Activated T-helper 2 cell treated with anti-CD3 and anti-CD28 coated beads, Interferon-gamma antibody, Interleukin-2, Interleukin-4, amounts not matched to agents 10 μg/mL and 5 μg/mL and 100 μg/mL, durations not matched to agents 14 hours and 24 hours and 36 hours (primary cell): ENCODE measurements around the gene TMED10. TPM values are rescaled to one million over a fixed set of nuclear protein-coding genes. Genes with fewer than 3 reads are reported as not detected.

ENCODE experiments used
- DNase-seq: peaks from one replicate; pipeline ENCODE4 v3.0.0; 2021; ENCODE audit warnings: low spot score
- H3K27ac Mint-ChIP-seq: one replicate; pipeline ENCODE4 v1.8.0; 2021; ENCODE audit warnings: mixed read lengths
- H3K27me3 Mint-ChIP-seq: one replicate; pipeline ENCODE4 v1.8.0; 2021; ENCODE audit warnings: low read depth, mixed read lengths
- H3K36me3 Mint-ChIP-seq: one replicate; pipeline ENCODE4 v1.8.0; 2021; ENCODE audit warnings: low read depth, mixed read lengths
- H3K4me1 Mint-ChIP-seq: one replicate; pipeline ENCODE4 v1.8.0; 2021; ENCODE audit warnings: low read depth, mixed read lengths
- H3K4me3 Mint-ChIP-seq: one replicate; pipeline ENCODE4 v1.8.0; 2021; ENCODE audit warnings: low read depth, mild to moderate bottlenecking, moderate library complexity, mixed read lengths
- H3K9me3 Mint-ChIP-seq: one replicate; pipeline ENCODE4 v1.8.0; 2021; ENCODE audit warnings: mixed read lengths
- intact Hi-C: fragments of 100-400 bp; cut with micrococcal nuclease; formaldehyde crosslinking; loops from one replicate; pipeline ENCODE4 v1.15.1; 2023
- total RNA-seq: library from RNA; stranded (reverse); gene quantifications from 2 replicates; pipeline ENCODE4 v1.2.3, GENCODE V29; 2022

Gene TMED10
- total RNA-seq, 1 donor from 2014 or later, result 231 TPM

DNA sequence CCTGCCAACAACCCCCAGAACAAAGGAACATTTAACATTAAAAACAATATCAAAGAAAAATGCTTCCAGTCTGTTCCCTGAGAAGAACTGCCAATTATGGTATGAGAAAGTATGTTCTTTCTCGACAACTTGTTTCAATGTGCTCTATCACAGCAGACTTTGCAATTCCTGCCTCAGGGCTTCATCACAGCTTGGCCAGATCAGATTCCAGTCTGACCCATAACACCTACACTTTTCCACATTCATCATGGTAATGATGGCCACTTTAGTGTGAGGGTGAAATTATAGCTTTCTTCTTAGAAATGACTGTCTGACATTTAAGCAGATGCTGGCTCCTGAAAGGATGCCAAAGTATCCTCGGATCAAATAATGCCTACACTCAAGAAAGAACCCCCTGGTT is 66.5 kb downstream of the TMED10 start:
- no peak for DNase-seq
- Mint-ChIP-seq H3K4me3 (no peak overlapping the region), H3K27me3 (no peaks in the 10 kb centered on the region), H3K9me3 (no peaks in the 10 kb centered on the region), H3K27ac (no peak overlapping the region), H3K36me3 (peaks cover 75% of the 10 kb centered on the region), H3K4me1 (peaks cover 13% of the 10 kb centered on the region)
- intact Hi-C loops, result no loop called here

DNA sequence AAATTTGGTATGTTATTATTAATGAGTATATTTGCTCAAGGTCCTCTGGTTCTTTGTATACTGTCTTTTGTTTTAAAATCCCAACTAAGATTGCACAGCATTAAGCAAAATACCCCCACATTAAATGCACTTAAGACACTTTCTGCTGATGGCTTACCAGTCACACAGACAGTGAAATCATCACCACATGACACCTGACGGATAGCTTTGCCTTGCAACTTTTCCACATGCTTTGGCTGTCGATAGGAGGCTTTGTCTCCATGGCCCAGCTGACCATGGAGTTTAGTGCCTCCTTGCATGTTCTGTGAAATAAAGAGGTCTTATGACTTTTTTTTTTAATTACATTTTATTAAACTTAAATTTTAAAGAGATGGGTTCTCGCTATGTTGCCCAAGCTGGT is 69.2 kb downstream of the TMED10 start:
- Mint-ChIP-seq H3K4me3 (no peak overlapping the region), H3K9me3 (no peaks in the 10 kb centered on the region), H3K4me1 (no peaks in the 10 kb centered on the region), H3K27ac (no peak overlapping the region), H3K36me3 (peaks cover 78% of the 10 kb centered on the region), H3K27me3 (no peaks in the 10 kb centered on the region)
- intact Hi-C loops, result no loop called here
- DNase-seq, result no peak

DNA sequence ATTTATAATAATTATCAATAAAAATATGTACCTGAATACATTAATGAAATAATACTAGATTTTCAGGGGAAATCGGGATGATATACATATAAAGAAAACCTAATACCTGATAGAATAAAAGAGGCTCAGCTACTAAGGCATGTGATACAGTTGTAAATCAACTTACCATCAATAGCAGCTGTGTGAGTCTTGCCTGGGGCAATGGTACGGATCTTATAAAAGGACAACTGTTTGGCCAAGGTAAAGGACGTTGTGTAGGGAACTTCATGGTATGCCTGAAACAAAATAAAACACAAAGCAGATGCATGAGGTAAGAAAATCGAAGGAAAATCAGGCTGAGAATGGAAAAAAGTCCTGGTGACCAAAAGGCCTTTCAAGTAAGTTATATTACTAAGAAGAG is 74.9 kb downstream of the TMED10 start:
- Mint-ChIP-seq H3K27ac (no peak overlapping the region), H3K36me3 (peaks cover 81% of the 10 kb centered on the region), H3K4me3 (no peak overlapping the region)

DNA sequence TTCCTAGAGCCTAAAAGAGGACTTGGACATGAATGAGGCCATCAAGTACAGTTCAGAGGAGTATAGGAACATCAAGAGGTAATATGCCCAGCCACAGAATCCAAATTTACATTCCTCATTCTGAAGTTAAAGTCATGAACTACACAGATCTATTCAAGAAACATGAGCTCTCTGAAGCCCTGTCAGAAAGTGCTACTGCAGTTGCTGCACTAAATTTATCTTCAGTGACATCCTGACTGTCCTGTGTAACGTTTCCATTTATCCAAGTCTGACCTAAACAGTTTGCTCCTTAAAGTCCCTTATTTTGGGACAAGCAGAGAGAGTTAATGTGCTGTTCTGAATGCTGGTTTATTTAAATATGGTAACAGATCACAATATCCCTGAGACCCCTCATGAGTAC is 77.7 kb downstream of the TMED10 start:
- DNase-seq, result no peak
- intact Hi-C loops, result no loop called here
- Mint-ChIP-seq H3K4me1 (no peaks in the 10 kb centered on the region), H3K27me3 (no peaks in the 10 kb centered on the region), H3K4me3 (no peak overlapping the region), H3K27ac (no peak overlapping the region), H3K9me3 (no peaks in the 10 kb centered on the region), H3K36me3 (peaks cover 76% of the 10 kb centered on the region)

More for the DNA sequence above, 74.9 kb downstream of the TMED10 start:
- no peak for DNase-seq
- intact Hi-C loops, result no loop called here
- Mint-ChIP-seq H3K9me3 (no peaks in the 10 kb centered on the region), H3K4me1 (no peaks in the 10 kb centered on the region), H3K27me3 (no peaks in the 10 kb centered on the region)

DNA sequence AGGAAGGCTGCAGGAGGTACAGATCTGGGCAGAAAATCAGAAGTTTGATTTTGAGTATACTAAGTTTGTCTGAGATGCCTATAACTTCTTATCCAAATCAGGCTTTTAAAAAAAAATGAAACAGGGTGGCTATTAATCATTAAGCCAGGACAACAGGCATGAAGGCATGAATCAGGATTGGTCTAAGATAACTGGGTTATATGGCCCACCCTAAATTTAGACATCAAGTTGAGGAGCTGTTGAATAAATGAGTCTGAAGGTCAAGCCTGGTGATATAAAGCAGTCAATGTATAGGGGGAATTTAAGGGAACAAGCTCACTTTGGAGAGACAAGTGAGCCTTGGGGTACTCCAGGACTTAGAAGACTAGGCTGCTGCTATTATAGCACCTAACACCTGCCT is 78.2 kb downstream of the TMED10 start:
- Mint-ChIP-seq H3K27ac (no peak overlapping the region), H3K9me3 (no peaks in the 10 kb centered on the region), H3K27me3 (no peaks in the 10 kb centered on the region), H3K36me3 (peaks cover 73% of the 10 kb centered on the region), H3K4me3 (no peak overlapping the region), H3K4me1 (no peaks in the 10 kb centered on the region)
- intact Hi-C loops, result no loop called here
- no peak for DNase-seq

DNA sequence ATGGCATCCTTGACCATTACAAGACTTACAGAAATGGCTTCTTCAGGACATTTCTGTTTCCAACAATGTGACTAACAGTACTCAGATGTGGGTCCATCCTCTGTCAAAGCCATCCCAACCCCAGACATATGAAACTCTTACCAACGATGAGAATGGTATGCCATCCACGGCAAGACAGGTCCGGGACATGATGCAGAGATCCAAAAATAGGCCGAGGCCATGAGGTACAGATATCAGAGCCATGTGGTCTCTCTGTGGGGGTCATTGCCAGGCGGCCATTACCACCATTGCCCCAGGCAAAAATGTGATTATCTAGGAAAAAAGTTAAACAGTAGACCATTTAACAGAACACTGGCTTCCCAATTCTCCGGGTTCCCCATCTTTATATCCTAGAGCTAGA is 79.5 kb downstream of the TMED10 start:
- Mint-ChIP-seq H3K4me3 (no peak overlapping the region), H3K27me3 (no peaks in the 10 kb centered on the region), H3K9me3 (no peaks in the 10 kb centered on the region), H3K36me3 (peaks cover 70% of the 10 kb centered on the region), H3K4me1 (no peaks in the 10 kb centered on the region), H3K27ac (no peak overlapping the region)
- intact Hi-C loops, result no loop called here
- no peak for DNase-seq

DNA sequence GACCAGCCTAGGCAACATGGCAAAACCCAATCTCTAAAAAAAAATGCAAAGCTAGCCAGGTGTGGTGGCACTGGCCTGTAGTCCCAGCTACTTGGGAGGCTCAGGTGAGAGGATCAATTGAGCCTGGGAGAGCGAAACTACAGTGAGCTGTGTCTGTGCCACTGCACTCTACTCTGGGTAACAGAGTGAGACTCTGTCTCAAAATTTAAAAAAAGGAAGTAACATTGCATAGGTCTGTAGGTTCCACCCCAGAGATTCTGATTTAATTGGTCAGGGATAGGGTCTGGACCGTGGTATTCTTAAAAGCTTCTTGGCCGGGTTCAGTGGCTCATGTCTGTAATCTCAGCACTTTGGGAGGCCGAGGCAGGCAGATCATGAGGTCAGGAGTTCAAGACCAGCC is 80.7 kb downstream of the TMED10 start:
- no peak for DNase-seq
- Mint-ChIP-seq H3K36me3 (peaks cover 67% of the 10 kb centered on the region), H3K4me1 (no peaks in the 10 kb centered on the region), H3K27me3 (no peaks in the 10 kb centered on the region), H3K27ac (no peak overlapping the region), H3K4me3 (no peak overlapping the region), H3K9me3 (no peaks in the 10 kb centered on the region)
- intact Hi-C loops, result no loop called here

DNA sequence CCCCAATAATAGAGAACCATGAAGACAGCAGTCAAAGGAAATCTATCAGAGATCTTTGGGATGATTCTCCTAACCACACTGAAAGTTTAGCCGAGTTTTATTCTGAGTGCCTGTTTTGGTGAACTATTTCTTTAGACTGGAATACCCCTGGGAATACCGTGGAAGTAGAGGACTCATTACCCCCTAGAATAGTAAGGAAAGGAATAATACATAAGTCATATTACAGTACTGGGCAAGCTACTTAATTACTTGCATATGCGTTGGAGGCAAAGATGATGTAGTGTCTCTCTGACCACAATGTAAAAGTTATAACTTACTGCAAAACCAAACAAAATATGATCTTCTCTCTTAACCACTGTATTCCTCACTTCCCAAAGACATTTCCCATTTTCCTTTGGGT is 81.5 kb downstream of the TMED10 start:
- H3K27ac Mint-ChIP-seq, result no peak overlapping the region
- no peaks in the 10 kb centered on the region for H3K4me1 Mint-ChIP-seq
- no peaks in the 10 kb centered on the region for H3K9me3 Mint-ChIP-seq
- intact Hi-C loops, result no loop called here
- no peaks in the 10 kb centered on the region for H3K27me3 Mint-ChIP-seq
- no peak for DNase-seq
- H3K4me3 Mint-ChIP-seq, result no peak overlapping the region
- H3K36me3 Mint-ChIP-seq, result peaks cover 66% of the 10 kb centered on the region

DNA sequence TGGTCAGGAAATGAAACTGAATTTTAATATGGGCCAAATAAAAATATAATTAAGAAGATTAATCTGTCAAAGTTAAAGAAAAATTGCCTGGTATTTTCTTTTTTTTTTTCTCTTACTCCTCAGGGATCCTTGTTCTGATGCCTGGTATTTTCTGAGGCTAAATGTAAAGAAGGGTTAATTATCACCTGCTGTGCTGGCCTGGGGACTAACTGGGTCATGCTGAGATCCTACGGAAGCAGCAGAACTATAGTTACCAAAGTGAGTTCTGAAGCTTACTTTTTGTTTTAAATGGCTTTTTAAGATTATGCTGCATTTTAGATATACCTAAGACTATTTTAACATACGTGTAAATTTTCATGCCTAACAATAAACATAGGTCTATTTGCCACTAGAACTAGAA is 83.7 kb downstream of the TMED10 start:
- no peak for DNase-seq
- intact Hi-C loops, result no loop called here
- H3K27ac Mint-ChIP-seq, result no peak overlapping the region

DNA sequence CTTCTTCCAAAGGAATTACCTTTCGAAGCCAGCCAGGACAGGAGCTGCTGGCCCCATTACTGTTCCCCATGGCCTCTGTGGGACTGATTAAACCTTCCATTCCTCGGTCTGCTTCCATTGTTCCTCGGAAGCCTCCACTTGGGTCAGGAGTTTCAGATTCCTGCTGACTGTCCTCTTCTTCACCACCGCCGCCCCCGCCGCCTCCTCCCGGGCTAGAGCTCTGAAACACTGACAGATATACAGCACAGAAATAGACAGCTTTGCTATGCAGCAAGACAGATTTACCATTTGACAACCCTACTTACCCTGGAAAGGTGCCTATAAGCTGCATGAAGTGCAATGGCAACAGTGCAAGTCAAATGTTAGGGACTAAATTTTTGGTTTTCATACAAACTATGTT is 85.2 kb downstream of the TMED10 start:
- no peaks in the 10 kb centered on the region for H3K9me3 Mint-ChIP-seq
- no peak overlapping the region for H3K4me3 Mint-ChIP-seq
- intact Hi-C loops, result no loop called here
- no peak for DNase-seq
- H3K27ac Mint-ChIP-seq, result no peak overlapping the region
- H3K27me3 Mint-ChIP-seq, result no peaks in the 10 kb centered on the region
- peaks cover 55% of the 10 kb centered on the region for H3K36me3 Mint-ChIP-seq
- no peaks in the 10 kb centered on the region for H3K4me1 Mint-ChIP-seq

More for the DNA sequence above, 83.7 kb downstream of the TMED10 start:
- H3K36me3 Mint-ChIP-seq, result peaks cover 55% of the 10 kb centered on the region
- no peaks in the 10 kb centered on the region for H3K9me3 Mint-ChIP-seq
- no peaks in the 10 kb centered on the region for H3K4me1 Mint-ChIP-seq
- H3K27me3 Mint-ChIP-seq, result no peaks in the 10 kb centered on the region
- no peak overlapping the region for H3K4me3 Mint-ChIP-seq

DNA sequence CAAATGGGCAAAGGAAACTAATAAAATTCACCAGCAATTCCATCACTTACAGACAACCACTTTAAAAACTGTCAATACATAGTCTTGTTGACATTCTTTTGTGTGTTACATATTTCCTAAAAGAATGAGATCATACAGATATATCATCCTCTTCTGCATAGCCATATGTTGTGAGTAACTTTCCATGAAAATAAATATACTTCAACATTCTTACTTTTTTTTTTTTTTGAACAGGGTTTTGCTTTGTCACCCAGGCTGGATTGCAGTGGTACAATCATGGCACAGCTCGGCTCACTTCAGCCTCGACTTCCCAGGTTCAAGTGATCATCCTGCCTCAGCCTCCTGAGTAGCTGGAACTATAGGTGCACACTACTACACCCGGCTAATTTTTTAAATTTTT is 86.1 kb downstream of the TMED10 start:
- no peak for DNase-seq
- no peaks in the 10 kb centered on the region for H3K27me3 Mint-ChIP-seq
- no peak overlapping the region for H3K4me3 Mint-ChIP-seq
- intact Hi-C loops, result no loop called here
- no peaks in the 10 kb centered on the region for H3K4me1 Mint-ChIP-seq
- no peak overlapping the region for H3K27ac Mint-ChIP-seq
- peaks cover 57% of the 10 kb centered on the region for H3K36me3 Mint-ChIP-seq
- no peaks in the 10 kb centered on the region for H3K9me3 Mint-ChIP-seq

DNA sequence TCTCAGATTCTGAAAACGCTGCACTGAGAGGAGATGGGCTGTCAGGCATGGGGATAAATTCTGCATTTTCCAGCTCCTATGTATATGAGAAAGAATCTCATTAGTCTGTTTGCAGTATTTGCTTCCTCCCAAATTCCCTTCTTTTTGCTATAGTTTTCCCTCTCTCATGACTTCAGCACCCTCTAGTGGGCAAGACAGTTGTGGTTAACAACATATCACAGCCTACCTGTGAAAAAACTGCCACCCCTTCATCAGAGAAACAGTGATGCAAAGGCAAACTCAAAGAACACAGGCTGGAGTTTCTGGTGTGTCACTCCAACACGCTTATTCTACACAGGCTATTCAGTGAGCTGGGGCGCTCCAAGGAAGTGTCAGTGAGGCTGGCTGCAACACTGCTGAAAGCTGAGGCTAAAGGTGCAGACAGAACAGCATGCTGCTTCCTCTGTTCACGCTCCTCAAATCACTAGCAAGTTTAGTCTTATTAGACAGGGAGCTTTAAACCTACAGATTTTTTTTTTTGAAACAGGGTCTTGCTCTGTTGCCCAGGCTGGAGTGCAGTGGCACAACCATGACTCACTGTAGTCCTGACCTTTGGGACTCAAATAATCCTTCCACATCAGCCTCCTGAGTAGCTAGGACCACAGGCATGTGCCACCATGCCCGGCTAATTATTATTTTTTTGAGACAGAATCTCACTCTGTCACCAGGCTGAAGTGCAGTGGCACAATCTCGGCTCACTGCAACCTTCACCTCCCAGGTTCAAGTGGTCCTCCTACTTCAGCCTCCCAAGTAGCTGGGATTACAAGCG is 87.6 kb downstream of the TMED10 start:
- H3K27me3 Mint-ChIP-seq, result no peaks in the 10 kb centered on the region
- intact Hi-C loops, result loop anchor here (1.0 kb wide), 2 partner anchors 143 to 227 kb away; no protein-coding TSS in a partner anchor
- H3K9me3 Mint-ChIP-seq, result no peaks in the 10 kb centered on the region
- no peak overlapping the region for H3K4me3 Mint-ChIP-seq
- DNase-seq, result no peak
- no peaks in the 10 kb centered on the region for H3K4me1 Mint-ChIP-seq
- peaks cover 61% of the 10 kb centered on the region for H3K36me3 Mint-ChIP-seq
- H3K27ac Mint-ChIP-seq, result no peak overlapping the region

DNA sequence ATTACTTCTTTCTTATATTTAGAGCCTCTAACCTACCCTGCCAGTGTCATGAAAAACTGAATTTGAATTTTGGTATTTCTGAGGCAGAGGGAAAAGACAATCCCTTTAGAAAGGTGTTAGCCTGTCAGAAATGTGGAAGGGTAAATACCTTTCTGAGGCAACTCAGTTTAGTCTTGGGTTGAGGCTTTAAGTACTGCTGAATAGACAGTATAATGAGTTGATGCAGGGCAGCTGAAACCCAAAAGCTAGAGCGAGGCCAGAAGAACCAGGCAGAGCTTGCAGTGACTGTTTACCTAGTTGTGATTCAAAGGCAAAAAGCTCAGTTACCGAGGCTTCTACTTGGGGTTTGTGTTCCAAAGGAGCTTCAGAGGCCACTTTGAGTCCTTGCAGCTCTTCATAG is 88.3 kb downstream of the TMED10 start:
- H3K36me3 Mint-ChIP-seq, result peaks cover 63% of the 10 kb centered on the region
- DNase-seq, result no peak
- no peak overlapping the region for H3K4me3 Mint-ChIP-seq
- H3K9me3 Mint-ChIP-seq, result no peaks in the 10 kb centered on the region
- peaks cover 2% of the 10 kb centered on the region for H3K4me1 Mint-ChIP-seq
- no peaks in the 10 kb centered on the region for H3K27me3 Mint-ChIP-seq
- intact Hi-C loops, result loop anchor here (1.0 kb wide), 2 partner anchors 143 to 227 kb away; no protein-coding TSS in a partner anchor
- no peak overlapping the region for H3K27ac Mint-ChIP-seq
